Measurements from ENCODE around the gene PSMC4. TPM values are rescaled to one million over a fixed set of nuclear protein-coding genes. Genes with fewer than 3 reads are reported as not detected.
A peak's percentile ranks its signal among the peaks of the same experiment; 100 is the strongest.
"Not testable (repeated sequence)": the region's sequence is repeated elsewhere in the genome, so short reads cannot be mapped to it uniquely, and the experiment has no call there.

Gene PSMC4
- polyA plus RNA-seq, 3 donors, result 67.0 to 85.8 (median 79.6) TPM

GRCh38 chr19:39958942-39959341 lies 12.0 kb upstream of the PSMC4 start:
- DNase-seq; H3K9ac ChIP-seq (ENCODE audit: insufficient read depth, low read length, poor library complexity, severe bottlenecking); H3K36me3 ChIP-seq (replicated peaks in 1 of 2; ENCODE audit: control insufficient read depth in 1 of 2, insufficient read depth in 2 of 2, low read length in 2 of 2); H3K36me3 Mint-ChIP-seq; H3K9me3 Mint-ChIP-seq; H2AFZ ChIP-seq (ENCODE audit: insufficient read depth, low read depth, low read length, poor library complexity, severe bottlenecking); H3K27ac ChIP-seq (ENCODE audit: low read depth in 1 of 2, low read length in 2 of 2); H4K20me1 ChIP-seq (ENCODE audit: insufficient read depth, low read length); intact Hi-C loops (cut with micrococcal nuclease); H3K4me2 ChIP-seq (replicated peaks; ENCODE audit: extremely low read depth, low read length, poor library complexity, severe bottlenecking); H3K4me3 ChIP-seq (replicated peaks in 1 of 3; ENCODE audit: low read depth in 2 of 3, low read length in 3 of 3); H3K9me3 ChIP-seq (replicated peaks in 1 of 2; ENCODE audit: control insufficient read depth in 1 of 2, insufficient read depth in 1 of 2, low read length in 2 of 2); H3K79me2 ChIP-seq (ENCODE audit: insufficient read depth, low read length): not testable (repeated sequence)
- H3K27me3 ChIP-seq (ENCODE audit: control insufficient read depth in 2 of 2, insufficient read depth in 2 of 2, low read length in 2 of 2), result peaks cover 41 to 60% of the 10 kb centered on the region in 2 donors
- H3K4me1 Mint-ChIP-seq, result peaks cover 26% of the 10 kb centered on the region
- H3K4me3 Mint-ChIP-seq, result peak overlapping the region in 1 of 2 donors; percentile 83
- peaks cover 33 to 35% of the 10 kb centered on the region in 2 donors for H3K4me1 ChIP-seq (ENCODE audit: control insufficient read depth in 1 of 2, insufficient read depth in 2 of 2, low read length in 2 of 2)
- WGBS (ENCODE audit: insufficient coverage), result no CpG with 5 or more reads among the region's 3 CpGs
- H3K27ac Mint-ChIP-seq, result peak overlapping the region in 1 of 7 donors; percentile 29
- peaks cover 69 to 82% (median 70%) of the 10 kb centered on the region in 3 donors for H3K27me3 Mint-ChIP-seq (ENCODE audit: low read depth in 3 of 3)

GRCh38 chr19:39959407-39959806 lies 11.6 kb upstream of the PSMC4 start:
- H3K9ac ChIP-seq (ENCODE audit: insufficient read depth, low read length, poor library complexity, severe bottlenecking); H3K4me3 ChIP-seq (replicated peaks in 1 of 3; ENCODE audit: low read depth in 2 of 3, low read length in 3 of 3); H3K27ac ChIP-seq (ENCODE audit: low read depth in 1 of 2, low read length in 2 of 2); H3K9me3 ChIP-seq (replicated peaks in 1 of 2; ENCODE audit: control insufficient read depth in 1 of 2, insufficient read depth in 1 of 2, low read length in 2 of 2); H3K36me3 Mint-ChIP-seq; H2AFZ ChIP-seq (ENCODE audit: insufficient read depth, low read depth, low read length, poor library complexity, severe bottlenecking); H3K4me2 ChIP-seq (replicated peaks; ENCODE audit: extremely low read depth, low read length, poor library complexity, severe bottlenecking); H3K79me2 ChIP-seq (ENCODE audit: insufficient read depth, low read length); H3K9me3 Mint-ChIP-seq; intact Hi-C loops (cut with micrococcal nuclease); H4K20me1 ChIP-seq (ENCODE audit: insufficient read depth, low read length); H3K36me3 ChIP-seq (replicated peaks in 1 of 2; ENCODE audit: control insufficient read depth in 1 of 2, insufficient read depth in 2 of 2, low read length in 2 of 2); DNase-seq: not testable (repeated sequence)
- WGBS (ENCODE audit: insufficient coverage), result 33% methylated on average over 1 of the region's 13 CpGs
- Histone ChIP-seq H3K4me1 (ENCODE audit: control insufficient read depth in 1 of 2, insufficient read depth in 2 of 2, low read length in 2 of 2) (peaks cover 28 to 32% of the 10 kb centered on the region in 2 donors), H3K27me3 (ENCODE audit: control insufficient read depth in 2 of 2, insufficient read depth in 2 of 2, low read length in 2 of 2) (peaks cover 43 to 60% of the 10 kb centered on the region in 2 donors)
- Mint-ChIP-seq H3K4me3 (peak overlapping the region in 1 of 2 donors; percentile 83), H3K4me1 (peaks cover 24% of the 10 kb centered on the region), H3K27ac (peak overlapping the region in 1 of 7 donors; percentile 29), H3K27me3 (ENCODE audit: low read depth in 3 of 3) (peaks cover 70 to 87% (median 71%) of the 10 kb centered on the region in 3 donors)

DNA sequence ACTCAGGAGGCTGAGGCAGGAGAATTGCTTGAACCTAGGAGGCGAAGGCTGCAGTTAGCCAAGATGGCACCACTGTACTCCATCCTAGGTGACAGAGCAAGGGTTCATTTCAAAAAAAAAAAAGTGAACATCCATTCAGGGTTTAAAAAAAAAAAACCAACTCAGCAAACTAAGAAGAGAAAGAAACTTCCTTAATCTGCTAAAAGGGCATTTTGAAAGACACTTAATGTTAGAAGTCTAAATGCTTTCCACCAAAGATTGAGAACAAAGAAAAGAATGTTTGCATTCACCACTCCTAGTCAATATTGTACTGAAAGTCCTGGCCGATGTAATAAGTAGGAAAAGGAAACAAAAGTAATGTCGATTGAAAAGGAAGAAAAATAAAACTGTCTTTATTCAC lies 7.1 kb upstream of the PSMC4 start:
- no peak for DNase-seq
- H3K36me3 ChIP-seq (replicated peaks in 1 of 2; ENCODE audit: control insufficient read depth in 1 of 2, insufficient read depth in 2 of 2, low read length in 2 of 2), result no peaks in the 10 kb centered on the region

More for the DNA sequence above, 7.1 kb upstream of the PSMC4 start:
- no peaks in the 10 kb centered on the region for H4K20me1 ChIP-seq (ENCODE audit: insufficient read depth, low read length)
- H3K4me1 Mint-ChIP-seq, result peaks cover 24% of the 10 kb centered on the region
- H2AFZ ChIP-seq (ENCODE audit: insufficient read depth, low read depth, low read length, poor library complexity, severe bottlenecking), result no peak overlapping the region
- H3K27ac Mint-ChIP-seq, result no peak overlapping the region
- H3K27me3 ChIP-seq (ENCODE audit: control insufficient read depth in 2 of 2, insufficient read depth in 2 of 2, low read length in 2 of 2), result peaks cover 39 to 79% of the 10 kb centered on the region in 2 donors
- H3K4me2 ChIP-seq (replicated peaks; ENCODE audit: extremely low read depth, low read length, poor library complexity, severe bottlenecking), result no peak overlapping the region
- no peak overlapping the region for H3K27ac ChIP-seq (ENCODE audit: low read depth in 1 of 2, low read length in 2 of 2)
- H3K27me3 Mint-ChIP-seq (ENCODE audit: low read depth in 3 of 3), result peaks cover 84 to 98% (median 87%) of the 10 kb centered on the region in 3 donors
- no CpG with 5 or more reads among the region's 3 CpGs for WGBS (ENCODE audit: insufficient coverage)
- H3K9me3 Mint-ChIP-seq, result peaks cover 0 to 6% (median 2%) of the 10 kb centered on the region in 7 donors
- peaks cover 25 to 29% of the 10 kb centered on the region in 2 donors for H3K4me1 ChIP-seq (ENCODE audit: control insufficient read depth in 1 of 2, insufficient read depth in 2 of 2, low read length in 2 of 2)
- TF ChIP-seq CTCF (IDR thresholded peaks at IDR 0.05), result no peak
- no peaks in the 10 kb centered on the region for H3K79me2 ChIP-seq (ENCODE audit: insufficient read depth, low read length)
- H3K36me3 Mint-ChIP-seq, result no peaks in the 10 kb centered on the region
- peak overlapping the region in 1 of 2 donors; percentile 56 for H3K4me3 Mint-ChIP-seq
- no peak overlapping the region for H3K9ac ChIP-seq (ENCODE audit: insufficient read depth, low read length, poor library complexity, severe bottlenecking)
- intact Hi-C loops (cut with micrococcal nuclease), result loop anchor here in 1 of 2 donors (5.0 kb wide), 1 partner anchor 37 kb away; no protein-coding TSS in a partner anchor
- H3K9me3 ChIP-seq (replicated peaks in 1 of 2; ENCODE audit: control insufficient read depth in 1 of 2, insufficient read depth in 1 of 2, low read length in 2 of 2), result no peaks in the 10 kb centered on the region
- H3K4me3 ChIP-seq (replicated peaks in 1 of 3; ENCODE audit: low read depth in 2 of 3, low read length in 3 of 3), result no peak overlapping the region

Measured in CD14-positive monocyte (primary cell).